HL-60 (cell line): ENCODE data around the gene PGAM2.

ENCODE experiments used
- GABPA ChIP-seq: IDR thresholded peaks from 2 replicates; pipeline ENCODE4 v1.6.1; 2012; ENCODE audit warnings: low read depth
- POLR2AphosphoS5 ChIP-seq: IDR thresholded peaks from 2 replicates; pipeline ENCODE4 v1.6.1; 2012; ENCODE audit warnings: low read depth
- SPI1 ChIP-seq: IDR thresholded peaks from 2 replicates; pipeline ENCODE4 v1.6.1; 2012; ENCODE audit warnings: low read depth, mild to moderate bottlenecking, borderline replicate concordance
- TF ChIP-seq, protein P1 (sequence below): IDR thresholded peaks from 2 replicates; pipeline ENCODE4 v1.6.1; 2012; ENCODE audit warnings: low read depth; ENCODE audit not compliant: insufficient replicate concordance
- TF ChIP-seq, protein P2 (sequence below): IDR thresholded peaks from one replicate; pipeline ENCODE4 v1.5.1; 2011; ENCODE audit warnings: low read length, control low read depth, inconsistent platforms; ENCODE audit not compliant: insufficient read depth

DNA sequence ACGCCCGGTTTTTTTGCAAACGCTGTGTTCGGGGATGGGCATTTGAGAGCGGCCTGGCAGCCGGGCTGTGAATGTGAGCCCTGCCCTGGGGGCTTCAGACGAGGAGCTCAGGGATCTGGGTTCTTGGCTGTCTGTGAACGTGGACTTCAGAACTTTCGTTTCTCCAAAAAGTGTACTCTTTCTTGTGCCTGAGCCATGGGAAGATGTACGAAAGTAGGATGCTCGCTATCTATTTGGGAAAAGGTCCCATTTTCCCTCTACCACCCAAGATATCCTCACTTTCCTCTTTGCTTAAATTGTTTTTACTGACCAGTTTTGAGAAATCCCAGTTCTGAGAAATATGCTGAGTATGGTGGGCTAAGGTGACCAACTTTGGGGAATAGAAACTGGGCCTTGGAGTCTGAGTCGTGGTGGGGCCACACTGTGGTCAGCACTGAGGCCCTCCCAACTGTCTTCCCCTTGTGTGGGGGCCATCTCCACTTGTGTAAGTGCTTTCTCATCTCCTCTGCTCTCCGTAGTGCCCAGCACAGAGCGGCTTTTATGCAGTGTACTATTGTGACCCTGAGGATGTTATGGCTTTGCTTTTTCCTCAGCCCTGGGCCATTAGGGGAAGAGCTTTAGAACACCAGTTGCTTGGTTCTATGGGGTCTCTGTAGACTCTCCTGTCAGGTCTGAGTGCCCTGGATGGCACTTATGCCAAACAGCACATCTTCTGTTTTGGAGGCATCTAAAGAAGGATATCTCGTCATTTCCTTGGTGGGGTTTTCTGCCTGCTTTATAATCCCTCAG lies 19.9 kb downstream of the PGAM2 start:
- TF ChIP-seq, protein P1, sequence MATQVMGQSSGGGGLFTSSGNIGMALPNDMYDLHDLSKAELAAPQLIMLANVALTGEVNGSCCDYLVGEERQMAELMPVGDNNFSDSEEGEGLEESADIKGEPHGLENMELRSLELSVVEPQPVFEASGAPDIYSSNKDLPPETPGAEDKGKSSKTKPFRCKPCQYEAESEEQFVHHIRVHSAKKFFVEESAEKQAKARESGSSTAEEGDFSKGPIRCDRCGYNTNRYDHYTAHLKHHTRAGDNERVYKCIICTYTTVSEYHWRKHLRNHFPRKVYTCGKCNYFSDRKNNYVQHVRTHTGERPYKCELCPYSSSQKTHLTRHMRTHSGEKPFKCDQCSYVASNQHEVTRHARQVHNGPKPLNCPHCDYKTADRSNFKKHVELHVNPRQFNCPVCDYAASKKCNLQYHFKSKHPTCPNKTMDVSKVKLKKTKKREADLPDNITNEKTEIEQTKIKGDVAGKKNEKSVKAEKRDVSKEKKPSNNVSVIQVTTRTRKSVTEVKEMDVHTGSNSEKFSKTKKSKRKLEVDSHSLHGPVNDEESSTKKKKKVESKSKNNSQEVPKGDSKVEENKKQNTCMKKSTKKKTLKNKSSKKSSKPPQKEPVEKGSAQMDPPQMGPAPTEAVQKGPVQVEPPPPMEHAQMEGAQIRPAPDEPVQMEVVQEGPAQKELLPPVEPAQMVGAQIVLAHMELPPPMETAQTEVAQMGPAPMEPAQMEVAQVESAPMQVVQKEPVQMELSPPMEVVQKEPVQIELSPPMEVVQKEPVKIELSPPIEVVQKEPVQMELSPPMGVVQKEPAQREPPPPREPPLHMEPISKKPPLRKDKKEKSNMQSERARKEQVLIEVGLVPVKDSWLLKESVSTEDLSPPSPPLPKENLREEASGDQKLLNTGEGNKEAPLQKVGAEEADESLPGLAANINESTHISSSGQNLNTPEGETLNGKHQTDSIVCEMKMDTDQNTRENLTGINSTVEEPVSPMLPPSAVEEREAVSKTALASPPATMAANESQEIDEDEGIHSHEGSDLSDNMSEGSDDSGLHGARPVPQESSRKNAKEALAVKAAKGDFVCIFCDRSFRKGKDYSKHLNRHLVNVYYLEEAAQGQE = no peak
- TF ChIP-seq, protein P2, sequence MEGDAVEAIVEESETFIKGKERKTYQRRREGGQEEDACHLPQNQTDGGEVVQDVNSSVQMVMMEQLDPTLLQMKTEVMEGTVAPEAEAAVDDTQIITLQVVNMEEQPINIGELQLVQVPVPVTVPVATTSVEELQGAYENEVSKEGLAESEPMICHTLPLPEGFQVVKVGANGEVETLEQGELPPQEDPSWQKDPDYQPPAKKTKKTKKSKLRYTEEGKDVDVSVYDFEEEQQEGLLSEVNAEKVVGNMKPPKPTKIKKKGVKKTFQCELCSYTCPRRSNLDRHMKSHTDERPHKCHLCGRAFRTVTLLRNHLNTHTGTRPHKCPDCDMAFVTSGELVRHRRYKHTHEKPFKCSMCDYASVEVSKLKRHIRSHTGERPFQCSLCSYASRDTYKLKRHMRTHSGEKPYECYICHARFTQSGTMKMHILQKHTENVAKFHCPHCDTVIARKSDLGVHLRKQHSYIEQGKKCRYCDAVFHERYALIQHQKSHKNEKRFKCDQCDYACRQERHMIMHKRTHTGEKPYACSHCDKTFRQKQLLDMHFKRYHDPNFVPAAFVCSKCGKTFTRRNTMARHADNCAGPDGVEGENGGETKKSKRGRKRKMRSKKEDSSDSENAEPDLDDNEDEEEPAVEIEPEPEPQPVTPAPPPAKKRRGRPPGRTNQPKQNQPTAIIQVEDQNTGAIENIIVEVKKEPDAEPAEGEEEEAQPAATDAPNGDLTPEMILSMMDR = no peak
- TF ChIP-seq POLR2AphosphoS5 (no peak), GABPA (no peak), SPI1 (no peak)
